MCF 10A (cell line): ENCODE results near the gene HES4. TPM values are rescaled to one million over a fixed set of nuclear protein-coding genes. Genes with fewer than 3 reads are reported as not detected.

Source experiments
- BruUV-seq: library from RNA; stranded (reverse); fragments of 400-500 nt; replicated peaks from 2 replicates; lab custom pipeline; 2021; lab: Mats Ljungman, UMichigan
- CTCF ChIA-PET: fragments of 300-600 bp; sonication (Branson Sonifier 250); formaldehyde crosslinking; extraction: SDS; loops from one replicate; lab custom pipeline; 2021; ENCODE audit warnings: antibody characterized with exemption, inconsistent platforms; lab: Yijun Ruan, JAX
- POLR2A ChIA-PET: fragments of 300-600, 350-650 bp; sonication (Branson Sonifier 250); formaldehyde crosslinking; extraction: SDS; loops from one replicate; lab custom pipeline; 2020; ENCODE audit warnings: antibody characterized with exemption, inconsistent platforms; lab: Yijun Ruan, JAX
- DNase-seq: peaks from one replicate; pipeline ENCODE4 v3.0.0-alpha.2; 2018; ENCODE audit not compliant: unreplicated experiment
- H3K27ac Mint-ChIP-seq: one replicate; pipeline ENCODE4 v1.8.0; 2022; ENCODE audit warnings: mild to moderate bottlenecking, low read depth, mixed read lengths; ENCODE audit not compliant: unreplicated experiment
- H3K27me3 Mint-ChIP-seq: one replicate; pipeline ENCODE4 v1.8.0; 2022; ENCODE audit warnings: mixed read lengths; ENCODE audit not compliant: insufficient read depth, unreplicated experiment
- H3K36me3 Mint-ChIP-seq: one replicate; pipeline ENCODE4 v1.8.0; 2022; ENCODE audit warnings: mild to moderate bottlenecking, moderate library complexity, mixed read lengths; ENCODE audit not compliant: insufficient read depth, unreplicated experiment
- H3K4me1 Mint-ChIP-seq: one replicate; pipeline ENCODE4 v1.8.0; 2022; ENCODE audit warnings: mixed read lengths; ENCODE audit not compliant: insufficient read depth, unreplicated experiment
- H3K4me3 Mint-ChIP-seq: one replicate; pipeline ENCODE4 v1.8.0; 2022; ENCODE audit warnings: mild to moderate bottlenecking, moderate library complexity, mixed read lengths; ENCODE audit not compliant: unreplicated experiment
- H3K9me3 Mint-ChIP-seq: one replicate; pipeline ENCODE4 v1.8.0; 2022; ENCODE audit warnings: mixed read lengths; ENCODE audit not compliant: unreplicated experiment
- CTCF ChIP-seq: fragments of 200-600 bp; IDR thresholded peaks from one replicate; pipeline ENCODE4 v1.8.0; 2022; ENCODE audit warnings: antibody characterized with exemption, mild to moderate bottlenecking; ENCODE audit not compliant: unreplicated experiment
- intact Hi-C: fragments of 100-400 bp; cut with micrococcal nuclease; formaldehyde crosslinking; loops from 2 replicates; pipeline ENCODE4 v1.14.1; 2022
- total RNA-seq: library from RNA; stranded (reverse); gene quantifications from 2 replicates; pipeline ENCODE4 v1.2.3, GENCODE V29; 2022

HES4 gene
- total RNA-seq, 1 experiment from 2014 or later, result 42.1 TPM

- no peak overlapping the region for H3K4me3 Mint-ChIP-seq
- H3K36me3 Mint-ChIP-seq, result peaks cover 57% of the 10 kb centered on the region
- intact Hi-C loops, result no loop called here
- DNase-seq, result no peak
- H3K9me3 Mint-ChIP-seq, result no peaks in the 10 kb centered on the region
- peaks cover 8% of the 10 kb centered on the region for H3K4me1 Mint-ChIP-seq
- H3K27me3 Mint-ChIP-seq, result no peaks in the 10 kb centered on the region
- TF ChIP-seq CTCF, result no peak
- BruUV-seq, result no TSS peak
- H3K27ac Mint-ChIP-seq, result no peak overlapping the region
- ChIA-PET CTCF (interaction anchor here (0.6 to 0.7 kb wide), 2 partner anchors 72 to 738 kb away, joined by 3 to 5 read pairs; no protein-coding TSS in a partner anchor), POLR2A (no interaction called here)
Observed at GRCh38 chr1:954927-955326, 45.0 kb downstream of the HES4 start.

GRCh38 chr1:953524-954320 lies 46.2 kb downstream of the HES4 start:
- H3K27ac Mint-ChIP-seq, result no peak overlapping the region
- H3K27me3 Mint-ChIP-seq, result no peaks in the 10 kb centered on the region
- no peak for TF ChIP-seq CTCF
- intact Hi-C loops, result no loop called here
- peaks cover 62% of the 10 kb centered on the region for H3K36me3 Mint-ChIP-seq
- CTCF ChIA-PET, result interaction anchor here (0.6 kb wide), 1 partner anchor 16 kb away, joined by 3 read pairs; no protein-coding TSS in a partner anchor
- POLR2A ChIA-PET, result no interaction called here
- BruUV-seq, result no TSS peak
- no peaks in the 10 kb centered on the region for H3K9me3 Mint-ChIP-seq
- peaks cover 8% of the 10 kb centered on the region for H3K4me1 Mint-ChIP-seq
- no peak for DNase-seq
- H3K4me3 Mint-ChIP-seq, result no peak overlapping the region

GRCh38 chr1:952603-953002 lies 47.3 kb downstream of the HES4 start:
- Mint-ChIP-seq H3K9me3 (no peaks in the 10 kb centered on the region), H3K27me3 (no peaks in the 10 kb centered on the region), H3K36me3 (peaks cover 59% of the 10 kb centered on the region), H3K4me3 (no peak overlapping the region), H3K4me1 (peaks cover 4% of the 10 kb centered on the region), H3K27ac (no peak overlapping the region)
- TF ChIP-seq CTCF, result no peak
- CTCF ChIA-PET, result no interaction called here
- intact Hi-C loops, result no loop called here
- no TSS peak for BruUV-seq
- POLR2A ChIA-PET, result no interaction called here
- DNase-seq, result no peak

- peaks cover 61% of the 10 kb centered on the region for H3K36me3 Mint-ChIP-seq
- no peak overlapping the region for H3K27ac Mint-ChIP-seq
- no peak for TF ChIP-seq CTCF
- ChIA-PET POLR2A (no interaction called here), CTCF (interaction anchor here (0.7 kb wide), 2 partner anchors 29 to 47 kb away, joined by 3 to 4 read pairs; no protein-coding TSS in a partner anchor)
- DNase-seq, result no peak
- no TSS peak for BruUV-seq
- no peaks in the 10 kb centered on the region for H3K9me3 Mint-ChIP-seq
- H3K4me1 Mint-ChIP-seq, result no peaks in the 10 kb centered on the region
- intact Hi-C loops, result no loop called here
- H3K27me3 Mint-ChIP-seq, result no peaks in the 10 kb centered on the region
- no peak overlapping the region for H3K4me3 Mint-ChIP-seq
Observed at GRCh38 chr1:952201-952600, 47.7 kb downstream of the HES4 start.
